GM06990 (cell line): ENCODE results near the gene PSMB10.

Experiments
- DNase-seq: peaks from one replicate; pipeline ENCODE4 v3.0.0-alpha.2; 2011; ENCODE audit not compliant: insufficient read length; ENCODE audit errors: extremely low read depth
- H3K27me3 ChIP-seq: replicated peaks from 2 replicates; pipeline ENCODE4 v1.6.0; 2011; ENCODE audit warnings: low read length; ENCODE audit not compliant: control insufficient read depth, insufficient read depth
- H3K36me3 ChIP-seq: 2 replicates; pipeline ENCODE4 v1.5.1; 2011; ENCODE audit warnings: low read length; ENCODE audit not compliant: control insufficient read depth, insufficient read depth
- H3K4me3 ChIP-seq: replicated peaks from 2 replicates; pipeline ENCODE4 v1.5.1; 2011; ENCODE audit warnings: low read depth, mild to moderate bottlenecking, control low read depth, low read length
- CTCF ChIP-seq: IDR thresholded peaks from 2 replicates; pipeline ENCODE4 v1.5.1; 2011; ENCODE audit warnings: low read length, control low read depth, mild to moderate bottlenecking, inconsistent platforms; ENCODE audit not compliant: insufficient read depth, poor library complexity, severe bottlenecking

Gene PSMB10

GRCh38 chr16:67901734-67902133 lies 34.9 kb downstream of the PSMB10 start:
- no peak for TF ChIP-seq CTCF
- Histone ChIP-seq H3K4me3 (no peak overlapping the region), H3K27me3 (no peaks in the 10 kb centered on the region), H3K36me3 (no peaks in the 10 kb centered on the region)
- DNase-seq = no peak

GRCh38 chr16:67897231-67897630 lies 39.4 kb downstream of the PSMB10 start:
- no peak overlapping the region for H3K4me3 ChIP-seq
- no peaks in the 10 kb centered on the region for H3K27me3 ChIP-seq
- TF ChIP-seq CTCF = no peak
- DNase-seq = no peak
- H3K36me3 ChIP-seq = no peaks in the 10 kb centered on the region

GRCh38 chr16:67893743-67894399 lies 42.8 kb downstream of the PSMB10 start:
- peak overlapping the region; percentile 96 for H3K4me3 ChIP-seq
- H3K27me3 ChIP-seq = no peaks in the 10 kb centered on the region
- TF ChIP-seq CTCF = no peak
- no peak for DNase-seq
- no peaks in the 10 kb centered on the region for H3K36me3 ChIP-seq

GRCh38 chr16:67892899-67893742 lies 43.5 kb downstream of the PSMB10 start, which contains the start of gene PSKH1:
PSKH1 (plus strand) TSS chr16:67893254; CDS start chr16:67908750, 15,496 bp downstream.
- Histone ChIP-seq H3K36me3 (no peaks in the 10 kb centered on the region), H3K27me3 (no peaks in the 10 kb centered on the region), H3K4me3 (peak within 1 kb of the TSS; percentile 96)
- DNase-seq = peak; percentile 92
- TF ChIP-seq CTCF = no peak

GRCh38 chr16:67892375-67892774 lies 44.3 kb downstream of the PSMB10 start:
- no peak for DNase-seq
- TF ChIP-seq CTCF = no peak
- no peaks in the 10 kb centered on the region for H3K36me3 ChIP-seq

More at GRCh38 chr16:67892375-67892774, 44.3 kb downstream of the PSMB10 start:
- Histone ChIP-seq H3K27me3 (no peaks in the 10 kb centered on the region), H3K4me3 (peak overlapping the region; percentile 65)
